ENCODE data around the gene FLYWCH2. TPM values are rescaled to one million over a fixed set of nuclear protein-coding genes. Genes with fewer than 3 reads are reported as not detected.

FLYWCH2 gene
- total and polyA plus RNA-seq, 12 donors, result 18.1 to 65.7 (median 22.3) TPM

- Histone ChIP-seq H3K27me3 (peaks cover 7 to 68% (median 54%) of the 10 kb centered on the region in 7 donors), H3K4me1 (peaks cover 0 to 9% (median 0%) of the 10 kb centered on the region in 9 donors), H3K4me3 (no peak overlapping the region), H3K36me3 (no peaks in the 10 kb centered on the region), H3K27ac (no peak overlapping the region), H3K9me3 (peaks cover 0 to 14% (median 0%) of the 10 kb centered on the region in 11 donors)
- DNase-seq (no peak), ATAC-seq (no peak)
- TF ChIP-seq, protein P1, sequence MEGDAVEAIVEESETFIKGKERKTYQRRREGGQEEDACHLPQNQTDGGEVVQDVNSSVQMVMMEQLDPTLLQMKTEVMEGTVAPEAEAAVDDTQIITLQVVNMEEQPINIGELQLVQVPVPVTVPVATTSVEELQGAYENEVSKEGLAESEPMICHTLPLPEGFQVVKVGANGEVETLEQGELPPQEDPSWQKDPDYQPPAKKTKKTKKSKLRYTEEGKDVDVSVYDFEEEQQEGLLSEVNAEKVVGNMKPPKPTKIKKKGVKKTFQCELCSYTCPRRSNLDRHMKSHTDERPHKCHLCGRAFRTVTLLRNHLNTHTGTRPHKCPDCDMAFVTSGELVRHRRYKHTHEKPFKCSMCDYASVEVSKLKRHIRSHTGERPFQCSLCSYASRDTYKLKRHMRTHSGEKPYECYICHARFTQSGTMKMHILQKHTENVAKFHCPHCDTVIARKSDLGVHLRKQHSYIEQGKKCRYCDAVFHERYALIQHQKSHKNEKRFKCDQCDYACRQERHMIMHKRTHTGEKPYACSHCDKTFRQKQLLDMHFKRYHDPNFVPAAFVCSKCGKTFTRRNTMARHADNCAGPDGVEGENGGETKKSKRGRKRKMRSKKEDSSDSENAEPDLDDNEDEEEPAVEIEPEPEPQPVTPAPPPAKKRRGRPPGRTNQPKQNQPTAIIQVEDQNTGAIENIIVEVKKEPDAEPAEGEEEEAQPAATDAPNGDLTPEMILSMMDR (IDR thresholded peaks at IDR 0.05), result no peak
- intact Hi-C loops (cut with DNase I), result no loop called here
- WGBS, 2 donors, result 77 to 79% methylated on average over 6 of the region's 6 CpGs
Measured at GRCh38 chr16:2855536-2855935, 27.5 kb upstream of the FLYWCH2 start.

GRCh38 chr16:2856061-2856670, 26.8 kb upstream of the FLYWCH2 start:
- Histone ChIP-seq H3K4me3 (no peak overlapping the region), H3K4me1 (peaks cover 0 to 9% (median 0%) of the 10 kb centered on the region in 9 donors), H3K27ac (no peak overlapping the region), H3K27me3 (peaks cover 7 to 69% (median 54%) of the 10 kb centered on the region in 7 donors), H3K36me3 (no peaks in the 10 kb centered on the region), H3K9me3 (peaks cover 0 to 19% (median 0%) of the 10 kb centered on the region in 11 donors)
- WGBS, 2 donors, result 82 to 84% methylated on average over 14 of the region's 14 CpGs
- ATAC-seq, result no peak
- TF ChIP-seq, protein P1 (IDR thresholded peaks at IDR 0.05), result no peak
- no peak for DNase-seq
- intact Hi-C loops (cut with DNase I), result no loop called here

- TF ChIP-seq, protein P1 (IDR thresholded peaks at IDR 0.05), result no peak
- H3K4me3 ChIP-seq, result no peak overlapping the region
- no peaks in the 10 kb centered on the region for H3K36me3 ChIP-seq
- peaks cover 0 to 9% (median 0%) of the 10 kb centered on the region in 9 donors for H3K4me1 ChIP-seq
- H3K27ac ChIP-seq, result no peak overlapping the region
- 83 to 86% methylated on average over 20 to 24 of the region's 24 CpGs for whole genome bisulfite sequencing, 2 donors
- ATAC-seq, result no peak
- H3K9me3 ChIP-seq, result peaks cover 0 to 23% (median 0%) of the 10 kb centered on the region in 11 donors
- DNase-seq, result no peak
- intact Hi-C loops (cut with DNase I), result no loop called here
- H3K27me3 ChIP-seq, result peaks cover 7 to 66% (median 51%) of the 10 kb centered on the region in 7 donors
Measured at GRCh38 chr16:2856686-2857450, 26.1 kb upstream of the FLYWCH2 start.

GRCh38 chr16:2857451-2858244, 25.4 kb upstream of the FLYWCH2 start, which contains the start of gene PRSS22:
PRSS22 (minus strand) TSS chr16:2858170; CDS start chr16:2858104, 66 bp downstream.
- no peak for DNase-seq
- Histone ChIP-seq H3K27ac (no peak within 1 kb of the TSS), H3K9me3 (peaks cover 0 to 23% (median 0%) of the 10 kb centered on the region in 11 donors), H3K4me1 (peaks cover 0 to 9% (median 0%) of the 10 kb centered on the region in 9 donors), H3K27me3 (peaks cover 7 to 66% (median 43%) of the 10 kb centered on the region in 7 donors), H3K36me3 (no peaks in the 10 kb centered on the region), H3K4me3 (peak within 1 kb of the TSS in 1 of 10 donors; percentile 9)
- intact Hi-C loops (cut with DNase I), result no loop called here
- ATAC-seq, result no peak
- TF ChIP-seq, protein P1 (IDR thresholded peaks at IDR 0.05), result no peak
- WGBS, 2 donors, result 7 to 9% methylated on average over 42 of the region's 42 CpGs
